Neural cell (in vitro differentiated cells): ENCODE data around the gene DDC. TPM values are rescaled to one million over a fixed set of nuclear protein-coding genes. Genes with fewer than 3 reads are reported as not detected.
"Not testable (repeated sequence)": the region's sequence is repeated elsewhere in the genome, so short reads cannot be mapped to it uniquely, and the experiment has no call there.

Source experiments
- H2AFZ ChIP-seq: fragments of 200-600, 300-800 bp; sonication (generic), shearing (Covaris generic); 2 replicates; pipeline ENCODE4 v1.6.0; 2014; ENCODE audit warnings: low read depth, mild to moderate bottlenecking, antibody characterized with exemption, low read length, moderate library complexity
- H3F3A ChIP-seq: fragments of 200-600 bp; shearing (Covaris generic); 2 replicates; pipeline ENCODE4 v1.6.1; 2016; ENCODE audit warnings: mild to moderate bottlenecking, moderate library complexity, mixed read lengths, antibody characterized with exemption, low read length; ENCODE audit not compliant: insufficient read depth, poor library complexity, severe bottlenecking
- H3K27ac ChIP-seq: fragments of 200-600, 300-800 bp; sonication (generic), shearing (Covaris generic); 2 replicates; pipeline ENCODE4 v1.5.1; 2014; ENCODE audit warnings: mild to moderate bottlenecking, low read length, moderate library complexity
- H3K27me3 ChIP-seq: fragments of 300-800, 200-600 bp; sonication (generic), shearing (Covaris generic); 2 replicates; pipeline ENCODE4 v1.6.0; 2014; ENCODE audit warnings: mild to moderate bottlenecking, low read depth, low read length, moderate library complexity; ENCODE audit not compliant: insufficient read depth
- H3K36me3 ChIP-seq: fragments of 300-800, 200-600 bp; sonication (generic), shearing (Covaris generic); 2 replicates; pipeline ENCODE4 v1.5.1; 2014; ENCODE audit warnings: mild to moderate bottlenecking, antibody characterized with exemption, low read length, moderate library complexity; ENCODE audit not compliant: insufficient read depth
- H3K4me2 ChIP-seq: fragments of 300-800, 200-600 bp; sonication (generic), shearing (Covaris generic); 2 replicates; pipeline ENCODE4 v1.6.0; 2014; ENCODE audit warnings: mild to moderate bottlenecking, low read length
- H3K4me3 ChIP-seq: fragments of 300-800, 200-600 bp; sonication (generic), shearing (Covaris generic); 2 replicates; pipeline ENCODE4 v1.5.1; 2014; ENCODE audit warnings: mild to moderate bottlenecking, low read length, moderate library complexity
- H3K79me2 ChIP-seq: fragments of 200-600 bp; shearing (Covaris generic); replicated peaks from 2 replicates; pipeline ENCODE4 v1.6.0; 2014; ENCODE audit warnings: mild to moderate bottlenecking, low read length, moderate library complexity; ENCODE audit not compliant: insufficient read depth
- H3K9ac ChIP-seq: fragments of 300-800, 200-600 bp; sonication (generic), shearing (Covaris generic); 2 replicates; pipeline ENCODE4 v1.6.1; 2016; ENCODE audit warnings: mild to moderate bottlenecking, low read length, mixed read lengths
- H3K9me2 ChIP-seq: fragments of 200-600 bp; shearing (Covaris generic); 2 replicates; pipeline ENCODE4 v1.6.1; 2016; ENCODE audit warnings: mild to moderate bottlenecking, low read length, mixed read lengths; ENCODE audit not compliant: insufficient read depth
- H3K9me3 ChIP-seq: fragments of 200-600, 300-800 bp; sonication (generic), shearing (Covaris generic); 2 replicates; pipeline ENCODE4 v1.6.1; 2016; ENCODE audit warnings: mild to moderate bottlenecking, mixed run types, low read length, moderate library complexity, mixed read lengths
- H4K20me1 ChIP-seq: fragments of 200-600 bp; shearing (Covaris generic); 2 replicates; pipeline ENCODE4 v1.6.1; 2016; ENCODE audit warnings: mild to moderate bottlenecking, mixed run types; ENCODE audit not compliant: insufficient read depth
- EP300 ChIP-seq: fragments of 450-650 bp; conservative IDR thresholded peaks from 2 replicates; pipeline ENCODE4 v1.6.1; 2014; ENCODE audit warnings: antibody characterized with exemption, mild to moderate bottlenecking, moderate library complexity; ENCODE audit not compliant: poor library complexity, severe bottlenecking
- EZH2 ChIP-seq: fragments of 200-600, 300-800 bp; shearing (Covaris generic), sonication (generic); IDR thresholded peaks from 2 replicates; pipeline ENCODE4 v1.6.1; 2014; ENCODE audit warnings: antibody characterized with exemption, low read length, borderline replicate concordance, mild to moderate bottlenecking; ENCODE audit not compliant: insufficient read depth, poor library complexity, severe bottlenecking
- MXI1 ChIP-seq: fragments of 450-650 bp; conservative IDR thresholded peaks from 2 replicates; pipeline ENCODE4 v1.6.1; 2014; ENCODE audit warnings: antibody characterized with exemption, mild to moderate bottlenecking; ENCODE audit not compliant: poor library complexity, severe bottlenecking
- POLR2AphosphoS5 ChIP-seq: IDR thresholded peaks from 2 replicates; pipeline ENCODE4 v1.6.1; 2012
- RAD21 ChIP-seq: fragments of 450-650 bp; conservative IDR thresholded peaks from 2 replicates; pipeline ENCODE4 v1.6.1; 2014; ENCODE audit warnings: antibody characterized with exemption, mild to moderate bottlenecking, moderate library complexity
- REST ChIP-seq: IDR thresholded peaks from 2 replicates; pipeline ENCODE4 v1.6.1; 2012; ENCODE audit warnings: borderline replicate concordance
- SMC3 ChIP-seq: fragments of 450-650 bp; conservative IDR thresholded peaks from 2 replicates; pipeline ENCODE4 v1.6.1; 2014; ENCODE audit warnings: antibody characterized with exemption, mild to moderate bottlenecking, moderate library complexity; ENCODE audit not compliant: poor library complexity
- TAF1 ChIP-seq: IDR thresholded peaks from 2 replicates; pipeline ENCODE4 v1.6.1; 2012; ENCODE audit warnings: low read depth
- polyA plus RNA-seq: library from polyadenylated mRNA; depleted of rRNA; stranded (reverse); fragments of >200 nt; gene quantifications from 2 replicates; pipeline ENCODE4 v1.2.3, GENCODE V29; 2014
- TF ChIP-seq, protein P1 (sequence below): fragments of 450-650 bp; IDR thresholded peaks from 2 replicates; pipeline ENCODE4 v1.5.1; 2014; ENCODE audit warnings: antibody characterized with exemption, mild to moderate bottlenecking, moderate library complexity; ENCODE audit not compliant: poor library complexity, severe bottlenecking

Gene DDC
- polyA plus RNA-seq, 1 donor from 2014 or later = 42.9 TPM

GRCh38 chr7:50580057-50580456 is 14.9 kb upstream of the DDC start:
- TF ChIP-seq, protein P1, sequence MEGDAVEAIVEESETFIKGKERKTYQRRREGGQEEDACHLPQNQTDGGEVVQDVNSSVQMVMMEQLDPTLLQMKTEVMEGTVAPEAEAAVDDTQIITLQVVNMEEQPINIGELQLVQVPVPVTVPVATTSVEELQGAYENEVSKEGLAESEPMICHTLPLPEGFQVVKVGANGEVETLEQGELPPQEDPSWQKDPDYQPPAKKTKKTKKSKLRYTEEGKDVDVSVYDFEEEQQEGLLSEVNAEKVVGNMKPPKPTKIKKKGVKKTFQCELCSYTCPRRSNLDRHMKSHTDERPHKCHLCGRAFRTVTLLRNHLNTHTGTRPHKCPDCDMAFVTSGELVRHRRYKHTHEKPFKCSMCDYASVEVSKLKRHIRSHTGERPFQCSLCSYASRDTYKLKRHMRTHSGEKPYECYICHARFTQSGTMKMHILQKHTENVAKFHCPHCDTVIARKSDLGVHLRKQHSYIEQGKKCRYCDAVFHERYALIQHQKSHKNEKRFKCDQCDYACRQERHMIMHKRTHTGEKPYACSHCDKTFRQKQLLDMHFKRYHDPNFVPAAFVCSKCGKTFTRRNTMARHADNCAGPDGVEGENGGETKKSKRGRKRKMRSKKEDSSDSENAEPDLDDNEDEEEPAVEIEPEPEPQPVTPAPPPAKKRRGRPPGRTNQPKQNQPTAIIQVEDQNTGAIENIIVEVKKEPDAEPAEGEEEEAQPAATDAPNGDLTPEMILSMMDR = no peak
- TF ChIP-seq EP300 (no peak), POLR2AphosphoS5 (no peak), RAD21 (no peak), TAF1 (no peak), EZH2 (no peak), SMC3 (no peak), MXI1 (no peak)
- no peak overlapping the region for H3K9ac ChIP-seq

GRCh38 chr7:50578105-50578504 is 12.9 kb upstream of the DDC start:
- not testable (repeated sequence) for H3K4me2 ChIP-seq, H3K4me3 ChIP-seq, H4K20me1 ChIP-seq, H3K9me3 ChIP-seq, H2AFZ ChIP-seq, H3K79me2 ChIP-seq, H3K9ac ChIP-seq, H3K9me2 ChIP-seq, H3K27me3 ChIP-seq, H3K27ac ChIP-seq, H3F3A ChIP-seq, H3K36me3 ChIP-seq

More at GRCh38 chr7:50580057-50580456, 14.9 kb upstream of the DDC start:
- Histone ChIP-seq H3K4me3 (no peak overlapping the region), H3K79me2 (no peaks in the 10 kb centered on the region), H3K9me2 (no peaks in the 10 kb centered on the region), H3K4me2 (no peak overlapping the region), H3K9me3 (no peaks in the 10 kb centered on the region), H3K27me3 (no peaks in the 10 kb centered on the region), H3K36me3 (no peaks in the 10 kb centered on the region), H3K27ac (no peak overlapping the region), H3F3A (no peaks in the 10 kb centered on the region), H2AFZ (no peak overlapping the region), H4K20me1 (no peaks in the 10 kb centered on the region)

DNA sequence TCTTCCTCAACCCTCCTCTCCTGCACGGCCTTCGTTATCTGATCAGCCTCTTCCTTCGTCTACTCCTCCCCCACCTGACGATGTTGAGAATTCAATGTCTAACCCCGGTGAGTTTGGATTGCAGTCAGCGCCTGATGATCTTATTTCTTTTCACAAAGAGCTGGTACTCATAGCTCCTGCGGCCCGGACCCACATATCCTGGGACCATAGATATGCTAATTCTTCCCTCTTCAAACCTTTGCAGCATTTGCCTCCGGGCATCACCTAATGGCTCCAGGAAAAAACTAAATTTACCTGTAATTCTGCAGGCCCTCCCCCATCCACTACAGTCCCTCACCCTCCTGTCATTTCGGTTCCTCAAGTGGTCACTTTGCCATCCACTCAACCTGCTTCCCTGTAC is 12.4 kb upstream of the DDC start:
- Histone ChIP-seq H4K20me1 (no peaks in the 10 kb centered on the region), H3K4me2 (no peak overlapping the region), H3K27ac (no peak overlapping the region), H3K4me3 (no peak overlapping the region), H3F3A (no peaks in the 10 kb centered on the region), H3K9me3 (no peaks in the 10 kb centered on the region), H3K9me2 (no peaks in the 10 kb centered on the region), H3K9ac (no peak overlapping the region), H3K27me3 (no peaks in the 10 kb centered on the region), H3K36me3 (no peaks in the 10 kb centered on the region), H2AFZ (no peak overlapping the region), H3K79me2 (no peaks in the 10 kb centered on the region)
- TF ChIP-seq RAD21 (no peak), TAF1 (no peak), SMC3 (no peak), MXI1 (no peak), POLR2AphosphoS5 (no peak), EZH2 (no peak), EP300 (no peak), REST (no peak)
- TF ChIP-seq, protein P1 = no peak

DNA sequence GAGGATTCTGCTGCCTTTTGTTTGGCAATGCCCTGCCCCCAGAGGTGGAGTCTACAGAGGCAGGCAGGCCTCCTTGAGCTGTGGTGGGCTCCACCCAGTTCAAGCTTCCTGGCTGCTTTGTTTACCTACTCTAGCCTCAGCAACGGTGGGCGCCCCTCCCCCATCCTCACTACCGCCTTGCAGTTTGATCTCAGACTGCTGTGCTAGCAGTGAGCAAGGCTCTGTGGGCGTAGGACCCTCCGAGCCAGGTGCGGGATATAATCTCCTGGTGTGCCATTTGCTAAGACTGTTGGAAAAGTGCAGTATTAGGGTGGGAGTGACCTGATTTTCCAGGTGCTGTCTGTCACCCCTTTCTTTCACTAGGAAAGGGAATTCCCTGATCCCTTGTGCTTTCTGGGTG is 11.2 kb upstream of the DDC start:
- H3K27ac ChIP-seq, H2AFZ ChIP-seq, H3K4me2 ChIP-seq, H3F3A ChIP-seq, H3K9me2 ChIP-seq, H3K9me3 ChIP-seq, H3K36me3 ChIP-seq, H3K4me3 ChIP-seq, H3K9ac ChIP-seq, H3K27me3 ChIP-seq, H4K20me1 ChIP-seq, H3K79me2 ChIP-seq: not testable (repeated sequence)
